ENCODE measurements around the gene RPUSD2.

Gene RPUSD2

DNA sequence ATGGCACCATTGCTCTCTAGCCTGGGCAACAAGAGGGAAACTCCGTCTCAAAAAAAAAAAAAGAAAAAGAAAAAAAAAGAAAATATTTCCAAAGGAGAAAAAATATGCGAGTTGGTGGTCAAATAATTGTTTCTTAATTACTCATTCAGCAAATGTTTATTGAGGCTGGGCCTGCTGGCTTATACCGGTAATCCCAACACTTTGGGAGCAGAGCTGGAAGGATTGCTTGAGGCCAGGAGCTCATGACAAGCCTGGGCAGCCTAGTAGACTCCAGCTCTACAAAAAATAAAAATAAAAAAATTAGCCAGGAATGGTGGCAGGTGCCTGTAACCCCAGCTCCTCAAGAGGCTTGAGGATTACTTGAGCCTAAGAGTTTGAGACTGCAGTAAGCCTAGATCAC lies 29.0 kb downstream of the RPUSD2 start:
- TF ChIP-seq, protein P1, sequence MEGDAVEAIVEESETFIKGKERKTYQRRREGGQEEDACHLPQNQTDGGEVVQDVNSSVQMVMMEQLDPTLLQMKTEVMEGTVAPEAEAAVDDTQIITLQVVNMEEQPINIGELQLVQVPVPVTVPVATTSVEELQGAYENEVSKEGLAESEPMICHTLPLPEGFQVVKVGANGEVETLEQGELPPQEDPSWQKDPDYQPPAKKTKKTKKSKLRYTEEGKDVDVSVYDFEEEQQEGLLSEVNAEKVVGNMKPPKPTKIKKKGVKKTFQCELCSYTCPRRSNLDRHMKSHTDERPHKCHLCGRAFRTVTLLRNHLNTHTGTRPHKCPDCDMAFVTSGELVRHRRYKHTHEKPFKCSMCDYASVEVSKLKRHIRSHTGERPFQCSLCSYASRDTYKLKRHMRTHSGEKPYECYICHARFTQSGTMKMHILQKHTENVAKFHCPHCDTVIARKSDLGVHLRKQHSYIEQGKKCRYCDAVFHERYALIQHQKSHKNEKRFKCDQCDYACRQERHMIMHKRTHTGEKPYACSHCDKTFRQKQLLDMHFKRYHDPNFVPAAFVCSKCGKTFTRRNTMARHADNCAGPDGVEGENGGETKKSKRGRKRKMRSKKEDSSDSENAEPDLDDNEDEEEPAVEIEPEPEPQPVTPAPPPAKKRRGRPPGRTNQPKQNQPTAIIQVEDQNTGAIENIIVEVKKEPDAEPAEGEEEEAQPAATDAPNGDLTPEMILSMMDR (IDR thresholded peaks at IDR 0.05; ENCODE audit: low read depth, low read length, missing control alignments) = no peak
- H3K27ac ChIP-seq = no peak overlapping the region
- H3K36me3 ChIP-seq (replicated peaks) = no peaks in the 10 kb centered on the region
- no peaks in the 10 kb centered on the region for H3K27me3 ChIP-seq (replicated peaks)
- no peak overlapping the region for H3K4me3 ChIP-seq (ENCODE audit: low read depth, low read length)
- DNase-seq = no peak
- in situ Hi-C loops (cut with HindIII; ENCODE audit: low pct_ligation_motif_present, low sequenced_read_pairs) = no loop called here

DNA sequence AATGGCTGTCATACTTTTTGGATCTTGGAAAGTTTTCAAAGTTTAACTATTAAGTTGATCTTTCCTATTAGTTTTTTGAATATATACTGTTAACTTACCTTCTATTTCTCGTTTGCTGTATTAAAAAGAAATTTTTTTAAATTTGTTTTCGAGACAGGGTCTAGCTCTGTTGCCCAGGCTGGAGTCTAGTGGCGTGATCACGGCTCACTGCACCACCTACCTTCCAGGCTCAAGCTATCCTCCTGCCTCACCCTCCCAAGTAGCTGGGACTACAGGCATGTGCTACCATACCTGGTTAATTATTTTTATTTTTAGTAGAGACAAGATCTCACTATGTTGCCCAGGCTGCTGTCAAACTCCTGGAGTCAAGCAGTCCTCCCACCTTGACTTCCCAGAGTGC lies 29.6 kb downstream of the RPUSD2 start:
- DNase-seq = no peak
- TF ChIP-seq, protein P1 (IDR thresholded peaks at IDR 0.05; ENCODE audit: low read depth, low read length, missing control alignments) = no peak
- H3K4me3 ChIP-seq (ENCODE audit: low read depth, low read length) = no peak overlapping the region
- no peak overlapping the region for H3K27ac ChIP-seq
- no peaks in the 10 kb centered on the region for H3K36me3 ChIP-seq (replicated peaks)
- H3K27me3 ChIP-seq (replicated peaks) = no peaks in the 10 kb centered on the region
- in situ Hi-C loops (cut with HindIII; ENCODE audit: low pct_ligation_motif_present, low sequenced_read_pairs) = no loop called here

DNA sequence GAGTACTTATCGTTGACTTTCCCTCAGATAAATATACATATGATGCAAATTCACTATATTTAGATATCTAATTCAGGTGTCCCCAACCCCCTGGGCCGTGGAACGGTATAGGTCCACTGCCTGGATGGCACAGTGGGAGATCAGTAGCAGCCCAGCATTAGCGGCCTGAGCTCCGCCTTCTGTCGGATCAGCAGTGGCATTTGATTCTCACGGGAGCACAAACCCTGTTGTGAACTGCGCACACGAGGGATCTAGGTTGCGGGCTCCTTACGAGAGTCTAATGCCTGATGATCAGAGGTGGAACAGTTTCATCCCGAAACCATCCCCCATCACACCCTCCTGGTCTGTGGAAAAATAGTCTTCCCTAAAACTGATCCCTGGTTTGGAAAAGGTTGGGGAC lies 31.9 kb downstream of the RPUSD2 start:
- TF ChIP-seq, protein P1 (IDR thresholded peaks at IDR 0.05; ENCODE audit: low read depth, low read length, missing control alignments) = no peak
- Histone ChIP-seq H3K36me3 (replicated peaks) (no peaks in the 10 kb centered on the region), H3K27me3 (replicated peaks) (no peaks in the 10 kb centered on the region), H3K4me3 (ENCODE audit: low read depth, low read length) (no peak overlapping the region), H3K27ac (no peak overlapping the region)
- in situ Hi-C loops (cut with HindIII; ENCODE audit: low pct_ligation_motif_present, low sequenced_read_pairs) = no loop called here
- DNase-seq = no peak

DNA sequence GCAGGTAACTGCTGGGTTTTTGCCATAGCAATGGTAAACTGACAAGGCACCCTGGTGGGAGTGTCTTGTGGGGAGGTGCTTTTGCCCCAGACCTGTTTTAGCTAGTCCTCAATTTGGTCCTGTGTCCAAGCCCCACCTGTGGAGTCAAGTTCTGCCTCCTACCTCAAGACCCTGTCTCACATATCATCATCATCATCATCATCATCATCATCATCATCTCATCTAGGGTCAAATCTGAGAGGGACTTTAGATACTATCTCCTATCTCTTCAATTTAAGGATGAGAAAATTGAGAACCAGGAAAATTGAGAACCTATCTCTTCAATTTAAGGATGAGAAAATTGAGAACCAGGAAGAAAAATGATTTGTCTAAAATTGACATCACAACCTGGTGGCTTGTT lies 34.8 kb downstream of the RPUSD2 start:
- DNase-seq = no peak
- in situ Hi-C loops (cut with HindIII; ENCODE audit: low pct_ligation_motif_present, low sequenced_read_pairs) = no loop called here
- Histone ChIP-seq H3K36me3 (replicated peaks) (no peaks in the 10 kb centered on the region), H3K4me3 (ENCODE audit: low read depth, low read length) (no peak overlapping the region), H3K27ac (no peak overlapping the region), H3K27me3 (replicated peaks) (no peaks in the 10 kb centered on the region)
- TF ChIP-seq, protein P1 (IDR thresholded peaks at IDR 0.05; ENCODE audit: low read depth, low read length, missing control alignments) = no peak

DNA sequence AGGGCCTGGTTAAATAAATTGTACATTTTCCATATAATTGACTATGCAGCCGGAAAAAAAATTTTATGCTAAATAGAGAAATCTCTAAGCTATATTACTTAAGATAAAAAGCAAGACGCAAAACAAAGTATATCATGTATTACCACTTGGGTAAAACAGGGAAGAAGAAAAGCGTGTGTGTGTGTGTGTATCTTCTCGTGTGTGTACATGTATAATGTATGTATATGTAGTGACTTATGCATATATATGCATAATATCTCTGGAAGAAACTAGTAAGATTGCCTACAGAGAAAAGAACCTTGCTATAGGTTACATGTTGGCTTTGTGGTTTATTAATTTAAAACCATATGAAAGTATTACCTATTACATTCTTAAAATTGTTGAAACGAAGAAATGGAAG lies 44.0 kb downstream of the RPUSD2 start:
- Histone ChIP-seq H3K27me3 (replicated peaks) (no peaks in the 10 kb centered on the region), H3K4me3 (ENCODE audit: low read depth, low read length) (no peak overlapping the region), H3K36me3 (replicated peaks) (no peaks in the 10 kb centered on the region), H3K27ac (no peak overlapping the region)
- in situ Hi-C loops (cut with HindIII; ENCODE audit: low pct_ligation_motif_present, low sequenced_read_pairs) = no loop called here
- DNase-seq = no peak
- TF ChIP-seq, protein P1 (IDR thresholded peaks at IDR 0.05; ENCODE audit: low read depth, low read length, missing control alignments) = no peak

GRCh38 chr15:40618023-40618422 lies 48.9 kb downstream of the RPUSD2 start:
- in situ Hi-C loops (cut with HindIII; ENCODE audit: low pct_ligation_motif_present, low sequenced_read_pairs) = no loop called here
- Histone ChIP-seq H3K27me3 (replicated peaks) (no peaks in the 10 kb centered on the region), H3K27ac (no peak overlapping the region), H3K4me3 (ENCODE audit: low read depth, low read length) (no peak overlapping the region), H3K36me3 (replicated peaks) (no peaks in the 10 kb centered on the region)
- TF ChIP-seq, protein P1 (IDR thresholded peaks at IDR 0.05; ENCODE audit: low read depth, low read length, missing control alignments) = no peak
- no peak for DNase-seq

All from brain microvascular endothelial cell (primary cell).